Measurements from ENCODE around the gene CCZ1B.
"Not testable (repeated sequence)": the region's sequence is repeated elsewhere in the genome, so short reads cannot be mapped to it uniquely, and the experiment has no call there.

GRCh38 chr7:6862876-6863275 is 36.8 kb upstream of the CCZ1B start:
- not testable (repeated sequence) for TF ChIP-seq EP300, POLR2A (IDR thresholded peaks at IDR 0.05)
- TF ChIP-seq, protein P1, sequence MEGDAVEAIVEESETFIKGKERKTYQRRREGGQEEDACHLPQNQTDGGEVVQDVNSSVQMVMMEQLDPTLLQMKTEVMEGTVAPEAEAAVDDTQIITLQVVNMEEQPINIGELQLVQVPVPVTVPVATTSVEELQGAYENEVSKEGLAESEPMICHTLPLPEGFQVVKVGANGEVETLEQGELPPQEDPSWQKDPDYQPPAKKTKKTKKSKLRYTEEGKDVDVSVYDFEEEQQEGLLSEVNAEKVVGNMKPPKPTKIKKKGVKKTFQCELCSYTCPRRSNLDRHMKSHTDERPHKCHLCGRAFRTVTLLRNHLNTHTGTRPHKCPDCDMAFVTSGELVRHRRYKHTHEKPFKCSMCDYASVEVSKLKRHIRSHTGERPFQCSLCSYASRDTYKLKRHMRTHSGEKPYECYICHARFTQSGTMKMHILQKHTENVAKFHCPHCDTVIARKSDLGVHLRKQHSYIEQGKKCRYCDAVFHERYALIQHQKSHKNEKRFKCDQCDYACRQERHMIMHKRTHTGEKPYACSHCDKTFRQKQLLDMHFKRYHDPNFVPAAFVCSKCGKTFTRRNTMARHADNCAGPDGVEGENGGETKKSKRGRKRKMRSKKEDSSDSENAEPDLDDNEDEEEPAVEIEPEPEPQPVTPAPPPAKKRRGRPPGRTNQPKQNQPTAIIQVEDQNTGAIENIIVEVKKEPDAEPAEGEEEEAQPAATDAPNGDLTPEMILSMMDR (IDR thresholded peaks at IDR 0.05) = not testable (repeated sequence)
